Esophagus squamous epithelium (tissue), 4 donors: ENCODE results near the gene GIMAP1.

ENCODE experiments used
- CTCF ChIP-seq, 6 experiments: fragments of 450-650 bp in 4 of 6; fragments of 200-600 bp in 2 of 6; sonication (generic) in 2 of 6; IDR thresholded peaks; one replicate each; pipeline ENCODE4 v1.5.1; 2016 to 2019; ENCODE audit warnings: antibody characterized with exemption in 6 of 6, mild to moderate bottlenecking in 4 of 6, moderate library complexity in 4 of 6
- POLR2A ChIP-seq, 4 donors: fragments of 450-650 bp; IDR thresholded peaks; one replicate each; pipeline ENCODE4 v1.6.1; 2017; ENCODE audit warnings: antibody characterized with exemption in 4 of 4, mild to moderate bottlenecking in 4 of 4, moderate library complexity in 3 of 4

- TF ChIP-seq CTCF (IDR thresholded peaks at IDR 0.05) (no peak), POLR2A (IDR thresholded peaks at IDR 0.05) (no peak)
Observed at GRCh38 chr7:150668472-150668911, 47.9 kb upstream of the GIMAP1 start.
